ENCODE data around the gene ARHGAP19. TPM values are rescaled to one million over a fixed set of nuclear protein-coding genes. Genes with fewer than 3 reads are reported as not detected.

The ARHGAP19 gene
- total RNA-seq, 4 donors from 2014 or later = 37.5 to 109 (median 77.7) TPM

- Histone ChIP-seq H3K27me3 (no peaks in the 10 kb centered on the region), H3K4me3 (no peak overlapping the region), H3K4me1 (peaks cover 0 to 25% (median 10%) of the 10 kb centered on the region in 4 donors), H3K36me3 (peaks cover 0 to 5% (median 0%) of the 10 kb centered on the region in 3 donors), H3K27ac (no peak overlapping the region), H3K9me3 (no peaks in the 10 kb centered on the region)
- WGBS, 2 donors = 67 to 84% methylated on average over 4 of the region's 4 CpGs
- DNase-seq (ENCODE audit: low spot score in 2 of 2) = no peak
- TF ChIP-seq POLR2A (IDR thresholded peaks at IDR 0.05) = no peak
- TF ChIP-seq CTCF (IDR thresholded peaks at IDR 0.05) = no peak
- no peak for TF ChIP-seq EP300 (IDR thresholded peaks at IDR 0.05)
Observed at GRCh38 chr10:97323501-97323900, 31.1 kb upstream of the ARHGAP19 start.

- WGBS, 2 donors = 71 to 81% methylated on average over 3 of the region's 3 CpGs
- Histone ChIP-seq H3K4me1 (peaks cover 0 to 30% (median 10%) of the 10 kb centered on the region in 4 donors), H3K27me3 (no peaks in the 10 kb centered on the region), H3K36me3 (no peaks in the 10 kb centered on the region), H3K4me3 (no peak overlapping the region), H3K9me3 (no peaks in the 10 kb centered on the region), H3K27ac (no peak overlapping the region)
- no peak for TF ChIP-seq POLR2A (IDR thresholded peaks at IDR 0.05)
- no peak for TF ChIP-seq EP300 (IDR thresholded peaks at IDR 0.05)
- TF ChIP-seq CTCF (IDR thresholded peaks at IDR 0.05) = no peak
- DNase-seq (ENCODE audit: low spot score in 2 of 2) = no peak
Observed at GRCh38 chr10:97321804-97322190, 29.4 kb upstream of the ARHGAP19 start.

- no peaks in the 10 kb centered on the region for H3K9me3 ChIP-seq
- peak overlapping the region; percentile 47 to 74 (median 68) for H3K4me3 ChIP-seq
- WGBS, 2 donors = 38 to 42% methylated on average over 18 to 38 of the region's 38 CpGs
- peak in 1 of 2 donors; percentile 48 for DNase-seq (ENCODE audit: low spot score in 2 of 2)
- H3K4me1 ChIP-seq = peaks cover 0 to 30% (median 10%) of the 10 kb centered on the region in 4 donors
- TF ChIP-seq EP300 (IDR thresholded peaks at IDR 0.05) = peak in 1 of 2 donors; percentile 64
- no peak for TF ChIP-seq CTCF (IDR thresholded peaks at IDR 0.05)
- H3K27ac ChIP-seq = peak overlapping the region in 2 of 4 donors; percentile 11 to 95
- no peaks in the 10 kb centered on the region for H3K27me3 ChIP-seq
- no peaks in the 10 kb centered on the region for H3K36me3 ChIP-seq
Observed at GRCh38 chr10:97321032-97321803, 28.8 kb upstream of the ARHGAP19 start.

- WGBS, 2 donors = 20 to 30% methylated on average over 24 of the region's 24 CpGs
- TF ChIP-seq POLR2A (IDR thresholded peaks at IDR 0.05) (no peak), EP300 (IDR thresholded peaks at IDR 0.05) (no peak), CTCF (IDR thresholded peaks at IDR 0.05) (no peak)
- H3K4me1 ChIP-seq = peaks cover 0 to 30% (median 10%) of the 10 kb centered on the region in 4 donors
- H3K27ac ChIP-seq = peak overlapping the region; percentile 70 to 98 (median 89)
- no peaks in the 10 kb centered on the region for H3K27me3 ChIP-seq
- no peaks in the 10 kb centered on the region for H3K36me3 ChIP-seq
- H3K4me3 ChIP-seq = peak overlapping the region; percentile 47 to 74 (median 68)
- no peak for DNase-seq (ENCODE audit: low spot score in 2 of 2)
- H3K9me3 ChIP-seq = no peaks in the 10 kb centered on the region
Observed at GRCh38 chr10:97320480-97321031, 28.1 kb upstream of the ARHGAP19 start.

Data from tibial nerve (tissue), 4 donors.